Gastrocnemius medialis (tissue), 4 donors: Measurements from ENCODE around the gene USP26. TPM values are rescaled to one million over a fixed set of nuclear protein-coding genes. Genes with fewer than 3 reads are reported as not detected.

Experiments
- ATAC-seq, 2 donors: fragments of 150-250 bp; one replicate each; pipeline ENCODE4 v1.9.1; 2016
- DNase-seq, 2 donors: peaks; one replicate each; pipeline ENCODE4 v3.0.0-alpha.2; 2019
- H3K27ac ChIP-seq, 4 donors: fragments of 200-600 bp; sonication (generic); 1 replicate in 1 of 4; 2 replicates in 3 of 4; pipeline ENCODE4 v1.5.1; 2016 to 2018; ENCODE audit warnings: mild to moderate bottlenecking in 2 of 4, moderate library complexity in 1 of 4
- H3K27me3 ChIP-seq, 3 donors: fragments of 200-600 bp; sonication (generic) in 2 of 3; 1 replicate in 1 of 3; 2 replicates in 2 of 3; pipeline versions ENCODE4 v1.5.1 to v1.6.0; 2016 to 2019; ENCODE audit warnings: mild to moderate bottlenecking in 1 of 3, moderate library complexity in 1 of 3
- H3K36me3 ChIP-seq, 2 donors: fragments of 200-600 bp; sonication (generic) in 1 of 2; one replicate each; pipeline ENCODE4 v1.5.1; 2017 to 2018
- H3K4me1 ChIP-seq, 2 donors: fragments of 200-600 bp; sonication (generic) in 1 of 2; one replicate each; pipeline ENCODE4 v1.5.1; 2016 to 2017; ENCODE audit warnings: mild to moderate bottlenecking in 2 of 2
- H3K4me3 ChIP-seq, 4 donors: fragments of 200-600 bp; sonication (generic) in 3 of 4; 1 replicate in 1 of 4; 2 replicates in 3 of 4; pipeline ENCODE4 v1.5.1; 2016 to 2019; ENCODE audit warnings: mild to moderate bottlenecking in 2 of 4
- H3K9me3 ChIP-seq, 3 donors: fragments of 200-600 bp; sonication (generic) in 2 of 3; 1 replicate in 1 of 3; 2 replicates in 2 of 3; pipeline ENCODE4 v1.5.1; 2016 to 2019
- POLR2A ChIP-seq, 2 donors: fragments of 450-650 bp; IDR thresholded peaks; one replicate each; pipeline ENCODE4 v1.6.1; 2017; ENCODE audit warnings: antibody characterized with exemption in 2 of 2, mild to moderate bottlenecking in 2 of 2, moderate library complexity in 2 of 2
- in situ Hi-C, 4 donors: fragments of 200-750 bp; cut with MboI; loops; one replicate each; pipeline versions ENCODE4 v1.15.0 to v1.8.0; 2017; ENCODE audit warnings: low sequenced_read_pairs in 4 of 4
- intact Hi-C: fragments of 100-400 bp; cut with DNase I; formaldehyde crosslinking; loops from one replicate; pipeline ENCODE4 v1.15.1; 2023; ENCODE audit warnings: low total_unique reads
- total RNA-seq, 4 donors: library from RNA; depleted of rRNA; stranded (reverse); fragments of >200 nt; gene quantifications; one replicate each; pipeline versions ENCODE4 v1.1.0 to v1.2.3, GENCODE V29; 2016
- TF ChIP-seq, protein P1 (sequence below), 5 experiments: fragments of 450-650 bp in 3 of 5; fragments of 200-600 bp in 2 of 5; sonication (generic) in 2 of 5; IDR thresholded peaks in 4 of 5; conservative IDR thresholded peaks in 1 of 5; 1 replicate in 4 of 5; 2 replicates in 1 of 5; pipeline ENCODE4 v1.5.1; 2016 to 2019; ENCODE audit warnings: antibody characterized with exemption in 5 of 5, mild to moderate bottlenecking in 3 of 5, moderate library complexity in 3 of 5

The USP26 gene
- total RNA-seq, result not detected

DNA sequence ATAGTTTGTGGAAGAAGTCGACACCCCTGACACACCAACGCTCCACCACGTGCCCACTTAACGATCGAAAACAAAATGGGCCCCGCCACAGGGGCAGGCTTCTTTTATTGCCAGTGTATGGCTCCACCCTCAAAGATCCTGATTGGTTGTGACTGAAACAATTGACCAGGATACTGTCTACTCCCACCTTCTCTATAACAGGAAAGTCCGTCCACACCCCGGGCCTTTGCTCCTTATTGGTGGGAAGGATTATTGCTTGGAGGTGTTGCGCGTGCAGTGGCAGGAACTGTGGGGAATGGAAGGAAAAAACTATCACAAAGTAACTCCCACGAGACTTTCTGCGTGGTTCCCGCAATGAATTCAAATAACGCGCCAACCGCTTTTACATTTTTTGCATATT is at the start of gene USP26:
Gene USP26 (minus strand): TSS at position 79 of the 400 bp plus-strand sequence. CDS start 68,889 bp downstream, outside the sequence.
- ATAC-seq, result no peak
- H3K27me3 ChIP-seq, result no peaks in the 10 kb centered on the region
- intact Hi-C loops (no loop called here), in situ Hi-C loops (no loop called here)
- no peaks in the 10 kb centered on the region for H3K4me1 ChIP-seq
- no peak within 1 kb of the TSS for H3K27ac ChIP-seq
- H3K36me3 ChIP-seq, result no peaks in the 10 kb centered on the region
- TF ChIP-seq POLR2A (IDR thresholded peaks at IDR 0.05), result no peak
- TF ChIP-seq, protein P1, sequence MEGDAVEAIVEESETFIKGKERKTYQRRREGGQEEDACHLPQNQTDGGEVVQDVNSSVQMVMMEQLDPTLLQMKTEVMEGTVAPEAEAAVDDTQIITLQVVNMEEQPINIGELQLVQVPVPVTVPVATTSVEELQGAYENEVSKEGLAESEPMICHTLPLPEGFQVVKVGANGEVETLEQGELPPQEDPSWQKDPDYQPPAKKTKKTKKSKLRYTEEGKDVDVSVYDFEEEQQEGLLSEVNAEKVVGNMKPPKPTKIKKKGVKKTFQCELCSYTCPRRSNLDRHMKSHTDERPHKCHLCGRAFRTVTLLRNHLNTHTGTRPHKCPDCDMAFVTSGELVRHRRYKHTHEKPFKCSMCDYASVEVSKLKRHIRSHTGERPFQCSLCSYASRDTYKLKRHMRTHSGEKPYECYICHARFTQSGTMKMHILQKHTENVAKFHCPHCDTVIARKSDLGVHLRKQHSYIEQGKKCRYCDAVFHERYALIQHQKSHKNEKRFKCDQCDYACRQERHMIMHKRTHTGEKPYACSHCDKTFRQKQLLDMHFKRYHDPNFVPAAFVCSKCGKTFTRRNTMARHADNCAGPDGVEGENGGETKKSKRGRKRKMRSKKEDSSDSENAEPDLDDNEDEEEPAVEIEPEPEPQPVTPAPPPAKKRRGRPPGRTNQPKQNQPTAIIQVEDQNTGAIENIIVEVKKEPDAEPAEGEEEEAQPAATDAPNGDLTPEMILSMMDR (IDR thresholded peaks at IDR 0.05 in 4 of 5, conservative IDR thresholded peaks at IDR 0.05 in 1 of 5), result no peak
- no peak for DNase-seq
- H3K9me3 ChIP-seq, result no peaks in the 10 kb centered on the region
- no peak within 1 kb of the TSS for H3K4me3 ChIP-seq

GRCh38 chrX:133134282-133134681 is 37.4 kb upstream of the USP26 start:
- in situ Hi-C loops, result no loop called here
- Histone ChIP-seq H3K9me3 (no peaks in the 10 kb centered on the region), H3K27me3 (no peaks in the 10 kb centered on the region), H3K36me3 (no peaks in the 10 kb centered on the region), H3K27ac (no peak overlapping the region), H3K4me1 (no peaks in the 10 kb centered on the region), H3K4me3 (no peak overlapping the region)
- intact Hi-C loops, result no loop called here
- no peak for DNase-seq
- TF ChIP-seq, protein P1 (IDR thresholded peaks at IDR 0.05 in 4 of 5, conservative IDR thresholded peaks at IDR 0.05 in 1 of 5), result no peak
- TF ChIP-seq POLR2A (IDR thresholded peaks at IDR 0.05), result no peak
- no peak for ATAC-seq

- H3K4me3 ChIP-seq, result no peak overlapping the region
- ATAC-seq, result no peak
- no peaks in the 10 kb centered on the region for H3K36me3 ChIP-seq
- no peak overlapping the region for H3K27ac ChIP-seq
- intact Hi-C loops, result no loop called here
- in situ Hi-C loops, result no loop called here
- H3K9me3 ChIP-seq, result no peaks in the 10 kb centered on the region
- no peaks in the 10 kb centered on the region for H3K27me3 ChIP-seq
- TF ChIP-seq, protein P1 (IDR thresholded peaks at IDR 0.05 in 4 of 5, conservative IDR thresholded peaks at IDR 0.05 in 1 of 5), result no peak
- TF ChIP-seq POLR2A (IDR thresholded peaks at IDR 0.05), result no peak
- no peak for DNase-seq
- no peaks in the 10 kb centered on the region for H3K4me1 ChIP-seq
These were observed 23.5 kb upstream of the USP26 start for GRCh38 chrX:133120406-133120805.

DNA sequence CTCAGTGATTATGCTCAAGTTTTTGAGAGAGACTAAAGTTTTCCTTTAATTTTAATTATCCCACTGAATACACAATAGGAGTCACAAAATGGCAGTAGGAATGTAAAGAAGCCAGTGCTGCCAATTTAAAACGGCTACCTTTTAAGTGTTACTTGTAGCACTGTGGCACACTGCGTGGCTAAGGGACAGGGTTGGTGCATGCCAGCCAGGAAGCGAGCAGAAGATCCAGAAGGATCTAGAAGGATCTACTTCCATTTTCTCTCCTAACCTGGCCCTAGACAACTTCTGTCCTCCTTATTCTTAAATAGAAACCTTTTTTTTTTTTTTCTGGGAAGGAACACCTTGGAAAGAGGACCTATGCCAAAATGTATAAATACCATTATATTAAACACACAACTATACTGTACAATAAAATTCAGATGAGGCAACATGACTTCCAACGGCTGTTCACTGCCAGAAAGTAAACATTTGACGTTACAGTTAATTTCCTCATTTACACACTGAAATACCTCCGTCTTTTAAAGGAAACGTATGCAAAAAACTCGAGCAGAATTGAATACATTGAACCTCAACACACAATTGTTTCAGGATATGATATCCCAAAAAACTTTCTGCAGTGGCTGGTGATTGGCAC is 2.7 kb downstream of the USP26 start:
- in situ Hi-C loops, result no loop called here
- TF ChIP-seq, protein P1 (IDR thresholded peaks at IDR 0.05 in 4 of 5, conservative IDR thresholded peaks at IDR 0.05 in 1 of 5), result no peak
- TF ChIP-seq POLR2A (IDR thresholded peaks at IDR 0.05), result no peak
- intact Hi-C loops, result no loop called here

More for the DNA sequence above, 2.7 kb downstream of the USP26 start:
- no peak overlapping the region for H3K4me3 ChIP-seq
- H3K27me3 ChIP-seq, result peaks cover 0 to 4% (median 0%) of the 10 kb centered on the region in 3 donors
- DNase-seq (no peak), ATAC-seq (no peak)
- H3K4me1 ChIP-seq, result no peaks in the 10 kb centered on the region
- H3K36me3 ChIP-seq, result no peaks in the 10 kb centered on the region
- H3K9me3 ChIP-seq, result no peaks in the 10 kb centered on the region
- no peak overlapping the region for H3K27ac ChIP-seq
